Left ventricle myocardium superior (tissue), 1 donor: ENCODE data around the gene B3GAT3. TPM values are rescaled to one million over a fixed set of nuclear protein-coding genes. Genes with fewer than 3 reads are reported as not detected.

Source experiments
- ATAC-seq: fragments of 200-7000 bp; cut with Tn5 transposase; one replicate; pipeline ENCODE4 v1.9.1; 2020; ENCODE audit warnings: mild to moderate bottlenecking, moderate library complexity
- DNase-seq: peaks from one replicate; pipeline ENCODE4 v3.0.0-alpha.2; 2020
- intact Hi-C: fragments of 100-400 bp; cut with micrococcal nuclease; formaldehyde crosslinking; loops from one replicate; pipeline ENCODE4 v1.11.0; 2022
- total RNA-seq: library from RNA; stranded (reverse); fragmentation: NEBNext Ultra II Directional; extraction: Animal tissue kit (Norgen Biotek cat#: 25700); gene quantifications from one replicate; pipeline ENCODE4 v1.2.1, GENCODE V29; 2021
- donor health status: DM: no; HTN: yes; CAD: no; lungs with severe emphysema.

B3GAT3 gene
- total RNA-seq, 1 donor from 2014 or later: 12.1 TPM

DNA sequence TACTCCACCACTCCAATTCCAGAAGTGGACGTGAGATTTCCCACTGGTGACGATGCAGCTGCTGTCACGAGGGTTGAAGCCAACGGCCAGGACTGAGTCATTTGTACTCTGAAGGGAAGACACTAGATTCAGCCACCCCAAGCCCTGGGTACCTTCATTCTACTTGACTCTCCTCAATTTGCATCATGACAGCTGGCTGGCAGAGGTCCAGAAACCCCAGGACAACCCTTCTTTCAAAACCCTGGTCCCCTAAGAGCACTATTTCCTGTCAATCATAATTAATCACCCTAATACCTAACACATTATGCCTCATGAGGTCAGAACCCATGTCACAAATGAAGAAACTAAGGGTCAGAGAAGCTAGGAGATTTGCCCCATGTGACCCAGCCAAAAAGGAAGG lies 14.1 kb downstream of the B3GAT3 start:
- ATAC-seq (no peak), DNase-seq (peak; percentile 20)
- intact Hi-C loops: no loop called here

DNA sequence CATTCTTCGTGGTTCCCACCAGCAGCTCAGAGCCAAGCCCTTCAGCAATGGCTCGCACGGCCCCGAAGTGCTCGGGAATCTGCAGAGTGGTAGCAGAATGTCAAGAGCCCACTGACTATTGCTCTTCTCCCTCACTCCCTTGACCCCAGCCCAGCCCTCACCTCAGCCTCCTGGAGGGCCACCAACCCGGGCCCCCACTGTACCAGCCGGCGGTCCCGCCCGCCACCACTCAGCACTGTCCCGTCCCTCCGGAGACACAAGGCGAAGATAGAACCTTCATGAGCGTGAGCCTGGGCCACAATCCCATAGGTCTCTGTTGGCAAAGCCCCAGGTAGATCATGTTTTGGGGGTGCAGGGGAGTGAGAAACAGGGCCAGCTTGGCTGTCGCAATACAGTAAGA lies 15.9 kb downstream of the B3GAT3 start:
- DNase-seq (peak; percentile 21), ATAC-seq (no peak)
- intact Hi-C loops: no loop called here

- DNase-seq (peak; percentile 9), ATAC-seq (no peak)
- intact Hi-C loops: no loop called here
Observed at GRCh38 chr11:62605467-62605866, 16.3 kb downstream of the B3GAT3 start.

DNA sequence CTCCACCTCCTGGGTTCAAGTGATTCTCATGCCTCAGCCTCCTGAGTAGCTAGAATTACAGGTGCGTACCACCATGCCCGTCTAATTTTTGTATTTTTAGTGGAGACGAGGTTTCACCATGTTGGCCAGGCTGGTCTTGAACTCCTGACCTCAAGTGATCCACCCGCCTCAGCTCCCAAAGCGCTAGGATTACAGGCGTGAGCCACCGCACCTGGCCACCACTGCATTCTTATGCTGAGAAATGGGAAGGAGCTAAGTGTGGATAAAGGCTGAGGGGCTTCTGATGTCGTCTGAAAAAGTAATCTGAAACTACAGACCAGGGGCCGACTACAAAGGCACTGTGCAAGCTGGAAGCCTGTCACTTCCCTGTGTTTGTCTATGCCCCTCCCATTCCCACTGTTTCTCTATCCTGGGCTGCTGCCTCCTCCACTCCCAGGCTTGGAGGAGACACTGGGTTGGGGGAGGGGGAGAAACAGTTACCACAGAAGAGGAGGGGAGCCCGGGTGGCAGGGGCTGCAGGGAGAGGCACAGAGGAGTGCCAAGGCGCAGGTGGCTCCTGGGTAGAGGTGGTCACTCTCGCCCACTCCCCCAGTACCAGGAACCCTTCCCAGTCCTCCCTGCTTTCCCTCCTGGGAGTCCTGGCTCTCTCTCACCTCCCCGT lies 17.2 kb downstream of the B3GAT3 start:
- ATAC-seq (no peak), DNase-seq (peak; percentile 25)
- intact Hi-C loops: no loop called here

DNA sequence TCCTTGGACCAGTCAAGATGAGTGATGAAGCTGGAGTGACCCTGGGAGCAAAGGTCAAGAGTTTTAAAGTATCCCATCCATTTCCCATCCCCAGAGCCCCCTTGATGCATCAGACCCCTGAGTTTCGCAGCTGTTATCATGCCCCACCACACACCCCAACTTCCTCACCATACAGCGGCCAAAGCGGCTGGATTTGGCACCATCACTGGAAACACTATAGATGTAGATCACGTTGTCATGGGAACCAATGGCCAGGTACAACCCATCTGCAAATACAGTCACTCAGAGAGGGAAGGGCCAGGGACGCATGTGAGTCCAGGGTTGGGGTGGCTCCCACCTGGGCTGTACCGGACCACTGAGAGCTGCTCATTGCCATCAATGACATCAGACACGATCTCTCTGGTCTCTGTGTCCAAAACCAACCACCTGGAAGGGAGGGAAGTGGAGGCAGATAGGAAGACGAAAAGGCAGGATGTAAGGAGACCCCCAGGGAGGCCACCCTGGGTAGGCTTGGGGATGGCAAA lies 17.9 kb downstream of the B3GAT3 start:
- no peak for ATAC-seq
- intact Hi-C loops: no loop called here
- DNase-seq: peak; percentile 22

DNA sequence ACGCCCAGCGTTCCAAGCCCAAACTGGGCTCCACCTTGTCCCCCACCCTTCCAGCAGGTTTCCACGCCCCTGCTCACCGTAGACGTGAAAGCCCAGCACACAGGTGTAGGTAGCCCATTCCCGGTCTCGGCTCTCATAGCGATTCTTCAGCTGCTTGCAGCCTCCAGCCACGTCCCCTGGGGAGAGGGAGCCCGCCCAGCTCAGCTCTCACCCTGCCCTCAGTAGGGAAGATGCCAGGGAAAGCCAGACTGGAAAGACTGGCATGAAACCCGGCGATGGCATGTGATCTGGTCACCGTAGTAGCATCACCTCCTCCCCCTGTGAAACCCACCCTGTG lies 18.7 kb downstream of the B3GAT3 start:
- no peak for ATAC-seq
- intact Hi-C loops: no loop called here
- no peak for DNase-seq

DNA sequence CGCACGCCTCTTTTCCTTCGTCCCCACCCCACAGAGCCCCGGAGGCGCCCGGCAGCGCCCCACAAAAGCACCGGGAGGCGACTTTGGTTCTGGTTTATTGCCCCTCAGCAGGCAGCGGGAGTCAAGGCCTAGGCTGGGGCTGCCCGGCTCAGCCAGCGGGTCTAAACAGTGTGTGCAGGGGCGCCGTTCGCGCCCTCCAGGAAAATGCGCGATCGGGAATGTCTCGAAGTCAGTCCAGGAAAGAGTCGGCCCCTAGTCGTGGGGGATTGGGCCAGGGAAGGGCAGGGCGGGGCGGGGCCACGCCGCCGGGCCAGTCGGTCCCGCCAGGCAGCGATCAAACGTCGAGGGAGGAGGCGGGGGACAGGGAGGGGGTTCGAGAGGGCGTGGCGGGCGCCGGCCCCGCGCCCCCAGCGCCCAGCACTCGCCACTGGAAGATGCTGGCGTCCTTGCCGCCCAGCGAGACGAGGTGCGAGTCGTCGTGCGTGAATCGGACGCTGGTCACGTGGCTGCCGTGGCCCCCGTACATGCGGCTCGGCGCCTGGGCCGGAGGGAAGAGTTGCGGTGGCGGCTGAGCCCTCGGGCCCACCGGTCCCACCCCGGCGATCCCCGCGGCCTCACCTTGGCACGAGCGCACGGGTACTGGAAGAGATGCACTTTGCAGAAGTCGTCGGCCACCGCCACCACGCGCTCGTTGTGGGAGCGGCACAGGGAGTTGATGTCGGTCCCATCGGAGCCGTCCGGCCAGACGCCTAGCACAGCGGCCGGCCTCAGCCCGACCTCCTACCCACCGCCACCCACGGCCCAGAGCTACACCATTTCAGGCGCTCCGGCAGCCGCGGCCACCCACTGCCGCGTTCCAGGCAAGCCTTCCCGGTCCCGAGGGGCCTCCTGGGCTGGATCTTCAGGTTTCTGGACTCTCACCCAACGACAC lies 19.4 kb downstream of the B3GAT3 start:
- ATAC-seq: peak; percentile 66
- intact Hi-C loops: no loop called here

DNA sequence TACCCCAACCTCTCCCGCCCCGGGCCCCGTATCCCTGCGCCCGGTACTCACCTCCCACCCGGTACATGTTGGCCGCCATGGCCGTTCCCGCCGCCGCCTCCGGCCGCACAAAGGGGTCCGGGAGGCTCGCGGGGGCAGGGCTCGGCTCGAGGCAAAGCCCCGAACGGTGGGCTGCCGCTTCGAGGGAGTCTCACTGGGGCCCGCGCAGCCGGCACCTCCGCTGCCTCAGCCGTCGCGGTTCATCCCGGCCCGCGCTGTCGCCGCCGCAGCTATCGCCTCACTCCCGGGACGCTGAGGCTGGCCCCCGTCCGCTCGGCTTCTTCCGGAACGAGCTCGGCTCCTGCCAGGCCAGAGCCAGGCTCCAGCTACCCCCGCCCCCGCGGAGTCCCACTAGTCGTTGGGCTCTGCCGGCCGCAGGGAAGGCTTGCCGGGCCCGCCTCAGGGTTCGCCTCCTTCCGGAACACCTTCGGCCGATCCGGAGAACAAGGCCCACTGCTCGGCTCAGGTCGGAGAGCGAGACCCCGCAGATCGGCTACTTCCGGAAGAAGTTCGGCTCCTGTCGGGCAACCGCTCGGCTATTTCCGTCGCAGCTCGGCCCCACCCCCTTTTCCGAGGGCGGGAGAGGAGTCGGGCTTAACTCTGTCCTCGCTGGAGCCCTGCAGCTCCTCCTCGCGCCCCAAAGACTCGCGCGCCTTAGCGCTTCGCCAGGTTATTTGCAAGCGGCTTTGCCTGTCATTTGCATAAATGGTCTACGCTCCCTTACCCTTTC lies 20.2 kb downstream of the B3GAT3 start, which contains the start of gene MTA2:
Gene MTA2 (minus strand): TSS at position 494 of the 769 bp plus-strand sequence. CDS start 415 bp downstream, at position 79.
- intact Hi-C loops: no loop called here
- DNase-seq (peak; percentile 97), ATAC-seq (peak; percentile 90)

More for the DNA sequence above, 19.4 kb downstream of the B3GAT3 start:
- peak; percentile 77 for DNase-seq

DNA sequence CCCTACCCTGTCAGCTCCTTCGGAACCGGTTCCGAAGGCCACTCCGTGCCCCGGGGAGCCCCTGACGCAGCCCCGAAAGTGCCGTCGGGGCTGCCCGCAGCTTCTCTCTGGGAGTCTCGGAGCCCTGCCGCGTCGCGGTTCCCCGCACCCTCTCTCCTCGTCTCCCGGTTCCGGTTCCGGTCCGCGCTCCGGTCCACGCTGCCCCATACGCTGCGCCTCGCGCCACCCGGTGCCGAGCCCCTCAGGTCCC lies 20.7 kb downstream of the B3GAT3 start:
- intact Hi-C loops: no loop called here
- ATAC-seq (peak; percentile 40), DNase-seq (peak; percentile 75)

DNA sequence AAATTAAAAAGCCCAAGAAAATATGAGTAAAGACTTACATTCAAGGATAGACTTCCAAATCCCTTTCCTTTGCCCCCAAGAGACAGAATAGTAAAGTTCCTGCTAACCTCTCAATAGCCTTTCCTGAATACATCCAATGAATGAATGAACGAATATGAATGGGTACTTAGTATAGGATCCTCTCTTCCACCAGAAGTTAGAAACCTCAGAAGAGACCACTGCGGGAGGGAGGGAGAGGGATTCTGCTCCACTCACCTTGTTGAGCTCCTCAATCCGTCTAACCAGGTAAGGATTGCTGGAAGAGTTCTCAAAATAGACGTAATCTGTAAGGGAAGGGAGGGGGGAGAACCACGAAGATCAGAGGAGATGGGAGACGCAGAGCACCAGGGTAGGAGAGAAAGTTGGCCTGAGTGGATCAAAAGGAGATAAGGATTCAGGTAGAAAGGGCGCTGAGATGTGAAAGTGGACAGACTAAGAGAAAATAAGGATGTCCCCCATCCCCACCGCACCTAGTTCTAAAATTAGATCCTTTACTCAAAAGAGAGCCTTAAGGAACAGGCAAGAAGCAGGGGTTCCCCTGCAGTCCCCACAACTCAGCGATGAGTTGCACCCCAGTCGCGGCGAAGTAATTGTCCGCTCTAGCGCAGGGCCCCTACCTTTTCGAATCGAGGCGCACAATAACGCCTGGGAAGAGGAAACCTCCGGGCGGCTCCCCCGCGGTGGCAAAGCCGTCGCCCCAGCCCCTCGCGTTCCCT lies 21.2 kb downstream of the B3GAT3 start:
- DNase-seq (no peak), ATAC-seq (no peak)
- intact Hi-C loops: no loop called here

DNA sequence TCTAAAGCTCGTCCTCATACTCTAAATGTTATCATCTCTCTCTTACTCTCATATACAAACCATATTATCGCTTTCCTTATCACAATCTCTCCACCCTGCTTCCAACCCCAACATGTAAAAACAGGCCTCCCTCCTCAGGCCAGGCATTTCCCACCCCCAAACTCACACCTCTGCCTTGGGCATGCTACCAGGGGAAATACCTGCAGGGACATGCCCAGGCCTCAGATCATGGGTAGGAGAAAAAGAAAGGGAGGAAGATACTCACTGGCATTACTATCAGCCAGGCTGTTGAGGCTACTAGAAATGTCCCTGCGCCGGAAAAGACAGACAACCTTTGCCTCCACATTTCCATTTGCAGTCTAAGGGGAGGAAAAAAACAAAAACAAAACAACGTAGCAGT lies 21.9 kb downstream of the B3GAT3 start:
- DNase-seq (peak; percentile 2), ATAC-seq (no peak)

DNA sequence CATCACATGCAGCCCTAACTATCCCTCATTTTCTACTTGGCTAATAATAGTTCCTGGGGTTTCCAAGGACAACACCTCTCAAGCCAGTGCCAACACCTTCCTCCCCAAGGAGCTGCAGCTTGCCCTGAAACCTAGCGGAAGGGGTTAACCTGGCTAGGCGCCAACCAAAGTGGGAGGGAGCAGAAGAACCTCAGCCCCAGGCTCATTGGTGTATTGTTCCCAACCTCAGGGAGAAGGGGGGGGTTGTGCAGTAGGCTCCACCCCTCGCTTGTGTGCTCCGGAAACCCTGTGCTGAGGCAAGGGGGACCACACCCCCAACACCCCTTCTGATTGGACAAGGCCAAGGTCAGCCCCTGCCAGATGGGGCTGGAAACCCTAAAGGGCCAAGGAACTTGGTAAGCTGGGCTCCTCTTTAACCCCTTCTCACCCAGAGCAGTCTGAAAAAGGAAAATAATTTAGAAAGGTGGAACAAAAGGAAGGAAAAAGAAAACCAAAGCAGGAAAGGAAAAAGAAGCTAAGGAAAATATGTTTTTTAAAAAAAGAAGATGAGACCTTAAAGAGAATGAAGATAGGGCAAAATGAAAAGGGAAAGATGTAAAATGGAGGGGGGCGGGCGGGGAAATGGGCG lies 22.6 kb downstream of the B3GAT3 start:
- DNase-seq (peak; percentile 93), ATAC-seq (peak; percentile 63)
- intact Hi-C loops: no loop called here

More for the DNA sequence above, 21.9 kb downstream of the B3GAT3 start:
- intact Hi-C loops: no loop called here

DNA sequence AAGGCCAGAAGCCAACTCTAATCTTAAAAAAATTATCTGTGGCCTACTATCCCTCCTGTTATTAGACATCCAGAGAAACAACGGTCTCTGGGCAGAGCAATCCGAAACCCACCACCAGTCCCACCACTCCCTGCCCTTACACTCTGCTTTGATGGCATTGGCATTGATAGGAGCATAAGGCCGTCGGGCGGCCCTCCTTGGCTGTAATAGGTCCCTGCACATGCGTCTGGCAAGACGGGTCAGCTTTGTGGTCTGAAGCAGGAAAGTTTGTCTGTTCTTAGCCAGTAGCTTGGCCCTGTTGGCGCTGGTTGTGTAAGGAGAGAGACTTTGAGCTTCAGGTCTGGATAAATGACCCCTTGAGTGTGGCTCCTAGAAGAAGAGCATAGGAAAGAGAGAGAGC lies 26.7 kb downstream of the B3GAT3 start:
- no peak for ATAC-seq
- peak; percentile 15 for DNase-seq
- intact Hi-C loops: no loop called here

GRCh38 chr11:62593434-62594044 lies 28.2 kb downstream of the B3GAT3 start:
- intact Hi-C loops: no loop called here
- DNase-seq: peak; percentile 86

DNA sequence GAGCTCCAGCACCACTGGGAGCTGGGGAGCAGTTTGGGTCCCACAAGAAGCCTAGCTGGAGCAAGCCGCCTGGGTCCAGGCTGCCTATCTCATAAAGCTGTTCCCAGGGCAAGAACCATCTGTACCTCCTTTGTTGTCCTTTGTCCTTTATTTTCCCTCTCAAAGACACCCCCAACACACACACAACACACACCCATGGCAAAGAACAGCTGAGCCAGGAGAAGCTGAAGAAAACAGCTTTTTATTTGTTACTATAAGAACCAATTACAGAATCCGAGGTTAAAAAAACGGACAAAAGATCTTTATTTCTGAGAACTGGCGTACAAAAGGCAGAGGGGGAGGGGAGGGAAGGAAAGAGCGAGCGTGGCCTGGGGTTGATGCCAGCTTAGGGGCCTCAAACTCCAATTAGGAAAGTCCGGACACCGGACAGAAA lies 28.8 kb downstream of the B3GAT3 start:
- intact Hi-C loops: no loop called here
- DNase-seq: peak; percentile 21
- no peak for ATAC-seq

More at GRCh38 chr11:62593434-62594044, 28.2 kb downstream of the B3GAT3 start:
- peak; percentile 16 for ATAC-seq

GRCh38 chr11:62592146-62592815 lies 29.5 kb downstream of the B3GAT3 start:
- ATAC-seq: peak; percentile 15
- intact Hi-C loops: no loop called here
- DNase-seq: no peak

DNA sequence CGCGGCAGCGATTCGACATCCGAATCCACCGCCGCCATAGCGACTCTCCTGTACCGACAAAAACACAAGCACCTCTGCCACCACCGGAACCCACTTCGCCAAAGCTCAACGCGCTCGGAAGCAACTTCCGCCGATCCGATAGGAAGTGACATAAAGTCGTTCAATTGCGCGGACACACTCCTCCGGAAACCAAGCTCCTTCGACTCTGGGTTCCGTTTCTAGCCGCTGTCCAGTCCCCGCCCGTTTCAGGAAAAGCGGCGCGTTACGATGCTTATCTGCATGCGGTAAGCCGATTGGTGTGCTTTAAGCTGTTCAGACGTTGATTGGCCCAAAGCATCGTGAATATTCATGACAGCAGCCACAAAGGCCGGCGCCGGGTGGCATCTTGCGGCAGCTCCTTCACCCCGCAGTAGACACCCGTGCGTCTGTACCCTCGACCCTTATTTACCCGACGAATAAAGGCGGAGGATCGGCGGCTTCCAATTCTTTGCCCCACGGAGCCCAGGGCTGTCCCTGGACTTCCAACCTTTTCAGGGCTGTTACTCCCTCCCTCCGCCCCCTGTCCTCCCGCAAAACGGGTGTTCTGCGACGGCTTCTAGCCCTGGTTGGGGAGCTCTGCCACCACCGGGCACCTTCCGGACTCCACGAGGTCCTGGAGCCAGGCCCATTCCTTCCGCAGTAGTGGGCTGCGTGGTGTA lies 30.2 kb downstream of the B3GAT3 start, which contains the start of gene TUT1:
Gene TUT1 (minus strand): TSS at position 76 of the 698 bp plus-strand sequence. CDS start 38 bp downstream, at position 38.
- DNase-seq (peak; percentile 95), ATAC-seq (peak; percentile 93)
- intact Hi-C loops: no loop called here
